Measurements from ENCODE around the gene TMEM132D.

Gene TMEM132D

GRCh38 chr12:129641926-129642325, 261.9 kb downstream of the TMEM132D start:
- no peak for DNase-seq

GRCh38 chr12:129635021-129635685, 268.7 kb downstream of the TMEM132D start:
- no peak for DNase-seq

- DNase-seq = no peak
Measured at GRCh38 chr12:129631316-129631715, 272.5 kb downstream of the TMEM132D start.

- DNase-seq = no peak
Measured at GRCh38 chr12:129629901-129630300, 273.9 kb downstream of the TMEM132D start.

GRCh38 chr12:129622566-129622965, 281.3 kb downstream of the TMEM132D start:
- DNase-seq = no peak

- no peak for DNase-seq
Measured at GRCh38 chr12:129619271-129619670, 284.6 kb downstream of the TMEM132D start.

DNA sequence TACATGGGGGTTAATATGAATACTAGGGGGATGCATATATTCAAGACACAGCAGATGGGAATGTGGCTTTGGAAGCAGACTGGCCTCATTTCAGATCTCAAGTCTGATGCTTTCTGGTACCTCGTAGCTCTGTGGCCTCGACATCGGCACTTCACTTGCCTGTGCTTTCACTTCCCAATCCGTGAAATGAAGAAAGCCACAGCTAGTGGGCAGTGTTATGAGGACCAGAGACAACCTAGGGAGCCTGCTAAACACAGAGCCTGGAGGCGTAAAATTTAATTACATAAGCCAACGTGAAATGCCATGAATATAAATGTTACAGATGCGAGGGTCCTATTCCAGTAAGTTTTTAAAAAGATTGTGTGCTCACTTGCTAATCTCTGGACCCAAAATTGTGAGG, 286.0 kb downstream of the TMEM132D start:
- DNase-seq = no peak

GRCh38 chr12:129615001-129615400, 288.8 kb downstream of the TMEM132D start:
- no peak for DNase-seq

DNA sequence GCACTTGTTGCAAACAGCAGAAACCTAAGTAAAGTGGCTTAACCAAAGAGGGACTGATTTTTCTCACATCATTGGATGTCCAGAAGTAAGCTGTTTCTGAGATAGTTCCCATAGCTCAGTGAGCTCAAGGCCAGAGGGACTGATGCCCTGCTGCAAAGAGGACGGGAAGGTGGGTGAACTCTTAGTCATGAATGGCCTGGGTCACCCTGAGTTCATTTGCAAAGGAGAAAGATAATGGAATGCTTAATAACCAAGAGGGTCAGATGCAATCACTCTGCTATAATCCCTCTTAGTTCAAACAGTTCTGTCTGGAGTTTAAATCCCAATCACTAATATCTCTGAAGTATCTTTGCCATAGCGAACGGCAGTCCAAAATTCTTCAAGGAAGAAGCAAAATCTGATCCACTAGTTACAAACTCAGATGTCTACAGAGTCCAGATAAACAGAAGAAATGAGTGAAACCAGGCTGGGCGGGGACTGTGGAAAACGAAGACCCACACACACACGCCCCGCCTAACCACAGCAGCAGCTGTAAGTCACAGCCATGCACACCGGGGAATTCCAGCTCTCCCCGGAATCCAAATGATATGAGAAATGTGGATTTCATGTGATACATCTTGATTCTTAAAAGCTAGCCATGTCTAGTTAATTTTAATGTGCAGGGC, 289.5 kb downstream of the TMEM132D start:
- no peak for DNase-seq

DNA sequence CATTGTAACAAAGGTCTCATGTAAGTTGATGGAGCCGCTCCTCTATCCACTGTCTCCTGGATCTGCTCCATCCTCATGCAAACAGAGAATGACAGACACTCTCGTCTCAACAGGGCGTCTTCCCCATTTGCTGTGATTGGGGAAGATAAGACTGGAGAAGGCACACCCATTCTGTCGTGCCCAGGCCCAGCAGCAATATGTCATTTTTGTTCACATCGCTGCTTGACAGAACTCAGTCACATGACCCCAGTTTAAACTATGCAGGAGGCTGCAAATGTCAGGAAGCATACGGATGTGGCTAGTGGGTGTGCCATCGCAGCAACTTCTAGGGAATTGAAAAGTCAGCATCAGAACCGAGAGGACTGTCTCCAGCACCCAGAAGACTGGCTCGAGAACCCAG, 290.5 kb downstream of the TMEM132D start:
- no peak for DNase-seq

GRCh38 chr12:129610601-129611120, 293.2 kb downstream of the TMEM132D start:
- DNase-seq = no peak

DNA sequence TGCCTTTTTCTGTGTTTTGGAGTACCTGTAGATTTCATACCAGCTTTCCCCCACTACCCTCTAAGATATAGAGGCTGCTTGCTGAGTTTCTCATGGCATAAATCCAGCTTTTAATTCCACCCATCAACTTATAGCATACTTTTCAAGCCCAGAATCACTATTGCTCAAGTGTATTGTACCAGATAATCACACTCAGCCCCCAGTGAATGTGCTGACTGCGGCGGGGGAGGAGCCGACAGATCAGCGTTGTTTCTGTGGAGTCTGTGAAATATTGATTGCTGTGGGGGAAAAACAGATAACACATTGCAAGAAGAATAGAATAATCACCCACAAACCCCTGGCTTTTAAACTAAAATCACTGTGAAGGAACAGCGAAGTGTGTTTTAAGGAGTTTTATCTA, 296.1 kb downstream of the TMEM132D start:
- DNase-seq = no peak

GRCh38 chr12:129607301-129607700, 296.5 kb downstream of the TMEM132D start:
- DNase-seq = no peak

DNA sequence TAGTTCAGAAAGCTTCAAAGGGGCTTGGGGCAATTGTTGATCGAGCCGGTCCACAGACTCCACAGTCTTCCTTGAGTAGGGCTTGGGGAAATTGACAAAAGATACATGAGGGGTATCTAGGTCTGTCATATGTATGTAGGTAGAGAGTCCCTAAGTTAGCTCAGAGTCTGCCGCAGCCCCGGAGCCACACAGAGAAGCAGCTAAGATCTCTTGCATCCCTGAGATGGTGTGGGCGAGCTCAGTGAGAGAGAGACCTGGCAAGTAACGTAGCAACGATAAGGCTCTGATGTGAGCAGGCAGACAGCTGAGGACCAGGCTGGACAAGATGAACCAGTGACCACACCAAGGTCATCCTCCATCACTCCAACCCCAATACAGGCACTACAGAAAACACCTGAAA, 297.6 kb downstream of the TMEM132D start:
- DNase-seq = no peak

DNA sequence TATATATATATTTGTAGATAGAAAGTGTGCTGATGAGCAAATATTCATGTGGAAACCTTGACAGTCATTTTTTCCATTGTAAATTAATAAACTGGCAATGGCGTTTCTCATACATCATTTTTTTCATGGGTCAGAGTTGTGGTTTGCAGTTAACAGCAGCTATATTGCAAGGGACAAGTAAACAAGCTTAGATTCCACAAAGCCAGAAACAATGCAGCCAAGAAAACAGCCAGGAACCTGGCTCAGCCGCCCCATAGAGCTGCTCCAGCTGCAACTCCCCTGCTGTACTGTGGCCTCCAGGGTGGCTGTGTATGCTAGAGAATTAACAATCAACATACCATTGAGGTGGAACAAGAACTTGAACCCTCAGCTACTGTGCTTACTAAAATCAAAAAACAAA, 298.2 kb downstream of the TMEM132D start:
- no peak for DNase-seq

GRCh38 chr12:129604506-129604905, 299.3 kb downstream of the TMEM132D start:
- DNase-seq = no peak

GRCh38 chr12:129599406-129599805, 304.4 kb downstream of the TMEM132D start:
- no peak for DNase-seq

DNA sequence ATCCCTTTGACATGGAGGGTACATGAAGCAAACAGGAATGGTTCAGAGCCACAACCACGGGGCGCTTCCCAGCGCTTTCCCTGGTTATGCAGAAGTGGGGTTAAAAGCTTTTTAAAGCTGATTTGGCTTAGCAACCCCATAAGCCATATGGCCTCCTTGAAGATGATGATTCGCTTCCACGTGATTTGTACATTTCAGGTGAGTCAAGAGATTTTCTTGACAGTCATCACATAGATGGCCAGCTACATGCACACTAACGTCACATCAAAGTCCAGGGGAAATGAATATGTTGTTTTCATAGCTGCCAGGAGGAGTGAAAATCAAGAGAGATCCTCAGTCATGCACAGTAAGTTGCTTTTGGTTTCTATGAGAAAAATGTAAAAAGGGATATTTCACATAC, 309.7 kb downstream of the TMEM132D start:
- DNase-seq = no peak

GRCh38 chr12:129592449-129592848, 311.4 kb downstream of the TMEM132D start:
- DNase-seq = no peak

GRCh38 chr12:129589503-129589902, 314.3 kb downstream of the TMEM132D start:
- DNase-seq = no peak

DNA sequence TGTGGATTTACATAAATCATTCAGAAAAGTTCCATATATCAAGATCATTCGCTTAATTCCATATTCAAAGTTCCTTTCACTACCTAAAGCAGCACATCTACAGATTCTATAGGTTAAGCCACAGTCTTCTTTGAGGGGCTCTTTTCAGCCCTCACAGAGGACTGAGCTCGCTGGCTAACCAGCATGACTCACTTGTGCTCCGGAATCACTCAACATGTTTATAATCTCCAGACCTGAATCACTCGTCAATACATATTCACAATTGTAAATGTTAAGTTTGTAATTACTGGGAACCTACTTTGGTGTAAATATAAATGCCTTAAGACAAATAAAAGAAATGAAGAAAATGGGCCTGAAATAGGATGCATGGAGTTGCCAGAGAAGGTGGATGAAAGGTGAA, 315.7 kb downstream of the TMEM132D start:
- DNase-seq = no peak

GRCh38 chr12:129585296-129585695, 318.5 kb downstream of the TMEM132D start:
- no peak for DNase-seq

GRCh38 chr12:129579879-129580278, 323.9 kb downstream of the TMEM132D start:
- DNase-seq = no peak

- no peak for DNase-seq
Measured at GRCh38 chr12:129571901-129572494, 331.8 kb downstream of the TMEM132D start.
